GM19452 (cell line): Measurements from ENCODE around the gene KCNMB2.

Experiments
- ATAC-seq: cut with Tn5 transposase; IDR thresholded peaks from one replicate; pipeline ENCODE4 v1.9.1; 2021; ENCODE audit not compliant: unreplicated experiment

Gene KCNMB2

DNA sequence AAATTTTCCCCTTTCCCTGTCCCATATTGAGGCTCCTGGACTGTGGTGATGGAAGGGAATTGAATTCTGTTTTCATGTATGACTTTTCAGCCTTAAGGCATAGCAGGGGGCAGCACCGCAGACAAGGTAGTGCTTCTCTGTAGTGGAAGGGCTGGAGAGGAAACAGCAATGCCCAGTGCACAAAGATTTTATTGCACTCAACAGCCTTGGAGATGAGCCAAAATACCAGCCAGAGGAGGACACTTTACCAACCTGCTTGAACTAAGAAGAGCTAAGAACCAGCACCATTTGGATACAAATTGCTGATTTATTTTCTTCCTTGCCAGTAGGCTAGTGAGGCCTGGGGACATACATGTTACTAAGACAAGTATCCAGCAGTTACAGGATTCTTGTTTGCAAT lies 98.7 kb downstream of the KCNMB2 start:
- no peak for ATAC-seq

- no peak for ATAC-seq
Observed at GRCh38 chr3:178637802-178638201, 101.6 kb downstream of the KCNMB2 start.

DNA sequence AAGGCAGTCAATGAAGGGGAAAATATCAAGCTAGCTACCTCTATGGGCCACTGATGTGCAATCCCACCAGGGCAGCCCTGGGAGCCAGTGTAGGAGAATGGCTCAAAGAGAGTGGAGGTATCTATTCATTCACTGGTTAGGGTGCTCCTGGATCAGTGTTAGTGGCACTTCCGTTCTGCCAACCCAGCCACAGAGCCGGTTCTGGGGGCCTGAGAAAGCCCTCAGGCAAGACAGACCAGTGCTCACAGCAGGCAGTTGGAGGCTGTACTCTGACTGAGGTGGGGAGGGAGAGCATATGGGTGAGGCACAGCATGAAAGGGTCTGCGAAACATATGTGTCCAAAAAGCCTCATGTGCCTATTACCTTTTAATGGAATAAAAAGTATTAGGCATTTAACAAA lies 109.3 kb downstream of the KCNMB2 start:
- no peak for ATAC-seq

DNA sequence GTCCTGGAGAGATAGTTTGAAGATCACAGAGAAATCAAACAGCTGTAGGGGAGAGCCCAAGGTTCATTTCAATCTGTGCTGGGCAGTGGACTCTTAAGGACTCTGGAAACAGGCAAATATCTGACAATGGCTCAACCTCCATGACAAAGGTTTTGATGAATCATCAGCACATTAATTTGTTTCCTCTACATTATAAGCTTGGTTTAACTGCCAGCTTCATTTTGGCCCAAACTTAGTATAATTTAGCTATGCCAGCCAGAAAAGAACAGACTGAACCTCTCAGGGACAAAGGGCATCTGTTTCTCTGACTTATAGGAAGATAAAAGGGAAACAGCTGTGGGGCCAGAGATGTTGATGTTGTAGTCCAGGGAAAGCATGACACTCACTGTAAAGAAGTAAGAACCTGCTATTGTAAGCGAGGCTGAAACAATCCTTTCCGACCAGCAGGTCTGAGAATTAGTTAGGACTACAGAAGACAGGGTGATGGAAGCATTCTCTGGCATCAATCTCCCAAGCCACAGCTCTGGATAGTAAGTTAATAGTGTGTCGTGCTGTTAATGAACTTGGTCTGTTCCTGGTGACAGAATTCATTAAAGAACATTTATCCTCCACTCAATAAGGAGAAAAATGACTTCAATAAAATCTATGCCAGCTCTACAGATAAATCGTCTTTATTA lies 110.1 kb downstream of the KCNMB2 start:
- no peak for ATAC-seq

DNA sequence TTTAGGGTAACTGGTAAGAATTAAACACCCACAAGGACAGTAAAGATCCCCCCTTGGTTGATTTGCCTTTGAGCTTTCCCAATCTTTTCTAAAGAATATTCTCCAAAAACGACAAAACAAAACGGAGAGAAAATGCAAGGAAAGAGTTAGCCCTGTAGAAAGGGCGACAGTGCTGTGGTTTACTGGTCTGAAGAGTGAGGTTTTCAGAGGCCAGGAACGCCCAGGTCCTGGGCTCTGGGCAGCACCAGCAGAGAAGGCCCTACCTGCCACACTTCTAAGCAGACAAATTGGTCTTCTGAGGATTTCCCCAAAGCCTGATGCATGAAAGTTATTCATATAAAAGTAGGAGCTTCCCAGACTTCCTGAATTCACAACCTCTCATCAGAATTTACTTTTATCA lies 119.3 kb downstream of the KCNMB2 start:
- no peak for ATAC-seq

- ATAC-seq: no peak
Observed at GRCh38 chr3:178658694-178659325, 122.6 kb downstream of the KCNMB2 start.

DNA sequence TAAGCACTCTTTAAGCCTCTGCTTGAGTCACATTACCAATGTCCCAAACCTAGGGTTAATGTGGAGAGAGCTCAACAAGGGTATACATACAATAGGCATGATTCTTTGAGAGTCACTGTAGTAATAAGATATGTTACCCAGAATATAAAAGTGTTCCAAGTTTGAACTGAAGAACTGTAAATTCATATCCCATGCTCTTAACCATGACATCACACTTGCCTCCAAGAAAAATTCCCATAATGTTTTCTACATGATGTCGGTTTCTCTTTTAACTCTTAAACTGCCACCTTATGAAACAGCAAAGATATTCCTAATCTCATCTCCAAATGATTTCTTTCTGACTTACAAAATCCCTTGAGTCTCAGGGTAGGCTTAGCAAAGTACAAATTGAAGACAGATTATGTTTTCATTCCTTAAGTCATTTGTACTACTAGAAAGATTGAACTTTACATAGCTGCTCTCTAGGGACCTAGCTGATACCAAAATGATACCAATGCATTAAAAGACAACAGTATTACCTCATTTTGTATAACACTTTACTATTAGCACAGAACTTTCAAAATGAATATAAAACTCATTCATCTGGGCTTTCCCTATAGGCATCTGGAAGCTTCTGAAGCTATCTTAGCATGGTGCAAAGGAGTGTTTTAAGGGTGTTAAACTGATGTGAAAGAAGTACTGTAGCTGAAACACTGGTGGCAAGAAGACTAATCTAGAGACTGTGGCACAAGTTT lies 127.1 kb downstream of the KCNMB2 start:
- peak; percentile 77 for ATAC-seq

GRCh38 chr3:178665747-178666146 lies 129.5 kb downstream of the KCNMB2 start:
- no peak for ATAC-seq

DNA sequence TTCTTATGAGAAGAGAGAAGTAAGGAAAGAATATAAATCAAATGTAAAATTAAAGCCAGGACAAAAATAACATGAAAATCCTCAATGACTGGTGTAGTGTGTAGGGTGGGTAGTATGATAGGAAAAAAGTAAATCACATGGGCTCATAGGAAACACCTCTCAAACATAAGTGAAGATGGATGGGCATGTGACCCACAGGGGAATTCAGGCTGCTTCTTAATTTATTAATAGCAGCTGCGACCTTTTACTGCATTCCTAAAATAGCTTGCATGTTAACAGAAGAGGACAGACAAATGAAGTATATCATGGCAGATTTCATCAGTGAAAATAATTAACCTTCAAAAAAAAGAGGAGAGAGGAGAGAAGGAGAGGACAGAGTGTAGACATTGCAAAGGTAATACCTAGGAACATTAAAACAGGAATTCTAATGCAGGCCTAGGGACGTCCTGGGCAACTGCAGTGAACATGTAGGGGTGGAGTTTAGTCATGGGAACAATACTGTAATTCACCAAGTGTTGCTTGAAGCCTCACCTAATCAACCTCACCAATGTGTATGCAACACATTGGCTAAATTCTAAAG lies 132.9 kb downstream of the KCNMB2 start:
- no peak for ATAC-seq

DNA sequence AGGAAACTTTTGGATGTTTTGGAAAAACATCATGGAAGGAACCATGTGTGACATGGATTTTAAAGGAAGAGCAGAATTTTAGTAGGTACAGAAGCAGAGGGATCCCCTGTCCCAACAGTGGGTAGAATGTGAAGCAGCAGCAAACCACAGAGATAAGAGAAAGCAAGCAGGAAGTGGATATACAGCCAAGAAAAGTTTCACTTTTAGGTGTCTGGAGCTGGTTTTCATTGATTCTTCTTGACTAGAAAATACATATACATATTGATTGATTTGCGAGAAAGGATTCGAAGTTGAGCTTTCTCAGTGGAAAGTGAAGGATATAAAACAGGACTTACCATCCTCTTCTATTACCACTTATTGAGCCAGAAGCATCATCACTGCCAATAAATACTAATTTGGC lies 133.5 kb downstream of the KCNMB2 start:
- peak; percentile 45 for ATAC-seq

- ATAC-seq: peak; percentile 26
Observed at GRCh38 chr3:178671377-178671776, 135.1 kb downstream of the KCNMB2 start.

DNA sequence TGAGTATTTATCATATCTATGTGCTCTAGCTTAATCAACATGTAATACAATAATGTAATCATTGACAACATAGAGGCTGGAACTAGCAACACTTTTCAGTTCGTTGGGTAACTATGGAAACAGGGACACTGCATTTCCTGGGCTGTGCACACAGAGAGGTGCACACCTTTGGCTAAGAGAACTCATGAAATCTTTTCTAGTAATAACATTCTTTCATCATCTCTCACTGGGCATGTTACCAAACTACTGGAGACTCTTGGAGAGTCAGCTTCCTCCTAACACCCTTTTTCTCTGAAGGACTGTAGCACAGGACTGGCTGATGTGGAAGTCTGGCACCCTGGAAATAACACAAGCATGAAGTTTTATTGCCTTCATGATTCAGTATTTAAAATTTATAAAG lies 135.6 kb downstream of the KCNMB2 start:
- peak; percentile 72 for ATAC-seq

GRCh38 chr3:178672275-178672674 lies 136.0 kb downstream of the KCNMB2 start:
- ATAC-seq: no peak

DNA sequence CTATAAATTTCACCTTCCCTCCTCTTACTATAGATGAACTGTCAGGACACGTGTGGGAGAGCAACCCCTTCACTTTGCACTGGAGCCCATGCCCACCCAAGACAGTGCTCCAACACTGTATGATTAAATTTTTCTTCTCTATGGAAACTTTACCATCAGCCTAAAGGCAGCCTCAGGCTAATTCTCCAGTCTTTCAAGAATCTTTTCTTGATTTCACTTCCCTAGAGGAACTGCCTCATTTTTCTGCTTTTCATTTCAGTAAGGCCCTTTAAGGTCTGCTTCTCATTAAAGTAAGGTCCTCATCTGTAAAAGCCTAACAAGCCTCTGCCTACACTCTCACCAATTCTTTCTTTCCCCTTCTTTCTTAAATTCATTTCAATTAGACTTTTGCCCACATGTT lies 137.3 kb downstream of the KCNMB2 start:
- ATAC-seq: no peak

DNA sequence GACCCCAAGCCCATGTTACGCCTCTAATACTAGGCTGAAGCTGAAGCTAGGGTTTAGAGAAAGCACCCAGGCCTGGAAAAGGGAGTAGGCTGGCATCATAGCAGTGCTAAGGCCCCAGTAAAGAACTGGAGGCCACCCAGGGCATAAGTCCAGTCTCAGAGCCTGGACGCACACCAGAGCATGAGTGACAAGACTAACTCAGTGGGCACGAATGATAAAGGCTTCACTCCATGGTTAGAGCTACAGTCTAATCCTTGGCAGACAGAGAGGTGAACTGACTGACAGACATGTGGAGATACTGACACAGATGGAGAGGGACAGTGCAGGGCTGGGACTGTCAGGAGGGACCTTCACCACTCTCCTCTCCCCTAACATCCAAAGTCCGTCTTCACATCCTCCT lies 139.8 kb downstream of the KCNMB2 start:
- ATAC-seq: no peak

- ATAC-seq: peak; percentile 65
Observed at GRCh38 chr3:178676942-178677790, 140.9 kb downstream of the KCNMB2 start.

GRCh38 chr3:178677961-178678360 lies 141.7 kb downstream of the KCNMB2 start:
- no peak for ATAC-seq

DNA sequence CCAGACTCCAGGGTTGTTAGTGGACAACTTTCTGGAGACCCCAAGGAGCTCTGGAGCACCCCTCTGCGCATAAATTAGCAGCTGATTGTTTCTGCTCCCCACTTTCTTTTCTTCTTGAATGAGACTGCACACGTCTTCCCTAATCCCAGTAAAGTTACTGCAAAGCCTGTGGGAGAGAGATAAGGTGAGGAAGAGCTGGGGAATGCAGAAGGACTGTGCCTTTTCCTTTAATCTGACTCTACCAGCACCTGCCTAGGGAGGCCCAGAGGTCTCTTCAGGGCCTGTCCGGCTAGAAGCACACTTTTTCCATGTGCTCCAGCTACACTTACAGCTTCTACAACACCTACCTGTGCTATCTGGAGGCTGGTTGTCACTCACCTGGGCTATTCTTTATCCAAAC lies 143.8 kb downstream of the KCNMB2 start:
- no peak for ATAC-seq

DNA sequence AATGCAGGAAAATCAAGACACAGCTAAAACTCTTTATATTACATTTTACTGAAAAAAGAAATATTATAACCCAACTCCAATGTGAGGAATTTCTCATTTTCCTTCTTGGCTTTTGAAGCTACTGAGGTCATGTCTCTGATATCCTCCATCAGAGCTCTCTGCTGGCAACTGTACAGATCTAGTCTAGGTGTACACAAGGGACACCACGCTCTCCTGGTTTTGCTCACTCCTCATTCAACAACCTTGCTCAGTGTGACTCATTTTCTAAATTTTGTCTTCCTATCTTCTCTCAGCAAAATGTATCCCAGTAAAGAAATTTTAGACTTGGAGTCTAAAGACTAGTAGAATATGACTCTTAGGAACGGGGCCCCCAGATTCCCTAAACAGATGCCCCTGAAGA lies 144.3 kb downstream of the KCNMB2 start:
- no peak for ATAC-seq

DNA sequence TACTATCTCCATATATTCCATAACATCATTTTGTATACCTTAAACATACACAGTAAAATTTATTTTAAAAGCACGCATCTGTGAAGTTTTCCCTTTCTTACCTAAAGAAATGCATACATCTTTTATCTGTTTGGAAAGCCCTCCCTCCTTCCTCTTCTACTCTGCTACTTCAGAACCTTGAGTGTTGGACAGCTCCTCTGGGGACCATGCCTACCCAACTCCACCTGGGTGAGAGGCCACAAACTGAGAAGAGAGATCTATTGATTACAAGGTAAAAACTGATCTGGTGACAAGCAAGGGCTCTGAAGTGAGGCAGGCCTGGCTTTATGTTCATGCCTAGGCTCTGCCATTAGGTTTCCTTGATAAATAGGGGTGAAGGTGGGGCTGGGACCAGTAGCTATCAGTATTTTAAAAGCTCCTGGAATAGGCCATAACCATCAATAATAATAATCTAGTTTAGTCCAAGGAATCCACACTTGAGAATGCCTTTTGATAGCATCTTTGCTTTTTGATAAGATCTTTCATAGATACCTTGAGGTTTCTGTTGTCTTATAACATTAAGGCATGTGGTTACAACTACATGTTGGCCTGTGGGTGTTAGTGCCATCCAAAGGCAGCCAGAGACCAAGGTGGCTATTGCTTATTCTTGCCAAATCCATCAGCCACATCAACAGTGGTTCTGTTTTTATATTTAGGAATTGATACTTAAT lies 148.8 kb downstream of the KCNMB2 start:
- ATAC-seq: no peak

DNA sequence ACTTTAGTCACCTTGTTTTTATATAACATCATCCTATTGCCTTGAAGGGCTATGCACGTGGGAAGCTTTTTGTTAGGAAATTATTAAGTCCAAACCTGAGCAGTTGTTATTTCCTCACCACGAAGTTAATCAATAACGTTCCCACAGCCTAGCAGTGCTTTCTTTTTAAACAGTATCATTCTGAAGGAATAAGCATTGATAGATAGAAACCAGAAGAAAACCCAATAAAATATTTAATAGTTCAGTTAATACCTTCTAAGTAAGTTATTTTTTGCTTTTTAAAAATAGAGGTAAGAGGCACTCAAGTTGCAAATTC lies 149.3 kb downstream of the KCNMB2 start:
- no peak for ATAC-seq
